Tibial artery (tissue), 4 donors: ENCODE results near the gene SORCS2.

Experiments
- DNase-seq, 2 donors: peaks; one replicate each; pipeline ENCODE4 v3.0.0-alpha.2; 2019
- H3K27ac ChIP-seq, 2 donors: fragments of 200-600 bp; sonication (generic) in 1 of 2; 1 replicate in 1 of 2; 2 replicates in 1 of 2; pipeline ENCODE4 v1.5.1; 2018 to 2019; ENCODE audit warnings: mild to moderate bottlenecking in 1 of 2
- H3K27me3 ChIP-seq, 2 donors: fragments of 200-600 bp; sonication (generic) in 1 of 2; one replicate each; pipeline versions ENCODE4 v1.5.1 to v1.6.0; 2016 to 2019
- H3K36me3 ChIP-seq, 3 donors: fragments of 200-600 bp; sonication (generic) in 2 of 3; one replicate each; pipeline ENCODE4 v1.5.1; 2016 to 2019; ENCODE audit warnings: mild to moderate bottlenecking in 2 of 3
- H3K4me1 ChIP-seq, 4 donors: fragments of 200-600 bp; sonication (generic) in 2 of 4; 1 replicate in 3 of 4; 2 replicates in 1 of 4; pipeline ENCODE4 v1.5.1; 2016 to 2019
- H3K4me3 ChIP-seq, 2 donors: fragments of 200-600 bp; sonication (generic) in 1 of 2; 1 replicate in 1 of 2; 2 replicates in 1 of 2; pipeline ENCODE4 v1.5.1; 2018 to 2019; ENCODE audit warnings: mild to moderate bottlenecking in 2 of 2
- H3K9me3 ChIP-seq, 3 donors: fragments of 200-600 bp; sonication (generic) in 1 of 3; one replicate each; pipeline ENCODE4 v1.5.1; 2016 to 2019
- CTCF ChIP-seq, 2 experiments: fragments of 200-600 bp in 1 of 2; fragments of 450-650 bp in 1 of 2; IDR thresholded peaks; one replicate each; pipeline ENCODE4 v1.5.1; 2017 to 2019; ENCODE audit warnings: antibody characterized with exemption in 2 of 2, mild to moderate bottlenecking in 1 of 2, moderate library complexity in 1 of 2
- intact Hi-C: fragments of 100-400 bp; cut with DNase I; formaldehyde crosslinking; loops from one replicate; pipeline ENCODE4 v1.15.0; 2023; ENCODE audit warnings: low total_unique reads

Gene SORCS2

DNA sequence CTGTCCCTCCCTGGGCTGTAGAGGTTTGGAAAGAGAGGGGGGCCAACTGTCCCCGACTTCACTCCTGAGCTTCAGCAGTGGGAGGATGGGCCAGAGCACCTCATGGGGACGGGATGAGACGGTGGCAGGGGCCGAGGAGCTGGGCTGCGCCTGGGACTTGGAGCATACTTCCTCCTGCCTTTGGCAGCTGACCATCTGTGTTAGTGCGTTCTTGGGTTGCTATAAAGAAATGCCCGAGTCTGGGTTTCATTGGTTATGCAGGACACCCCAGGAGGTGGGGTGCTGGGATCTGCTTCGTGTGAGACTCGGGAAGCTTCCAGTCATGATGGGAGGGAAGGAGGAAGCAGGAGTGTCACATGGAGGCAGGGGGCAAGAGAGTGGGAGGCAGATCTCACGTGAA is 235.0 kb downstream of the SORCS2 start:
- H3K27ac ChIP-seq: no peak overlapping the region
- DNase-seq: peak; percentile 11 to 57
- no peaks in the 10 kb centered on the region for H3K4me1 ChIP-seq
- intact Hi-C loops: no loop called here
- no peak for TF ChIP-seq CTCF (IDR thresholded peaks at IDR 0.05)
- no peak overlapping the region for H3K4me3 ChIP-seq
- H3K36me3 ChIP-seq: no peaks in the 10 kb centered on the region
- H3K9me3 ChIP-seq: no peaks in the 10 kb centered on the region
- H3K27me3 ChIP-seq: no peaks in the 10 kb centered on the region

- Histone ChIP-seq H3K36me3 (no peaks in the 10 kb centered on the region), H3K27ac (no peak overlapping the region), H3K4me3 (no peak overlapping the region), H3K9me3 (no peaks in the 10 kb centered on the region), H3K27me3 (no peaks in the 10 kb centered on the region), H3K4me1 (no peaks in the 10 kb centered on the region)
- TF ChIP-seq CTCF (IDR thresholded peaks at IDR 0.05): no peak
- intact Hi-C loops: no loop called here
- peak; percentile 7 to 52 for DNase-seq
Observed at GRCh38 chr4:7427831-7428260, 235.5 kb downstream of the SORCS2 start.

GRCh38 chr4:7428261-7429068 is 236.1 kb downstream of the SORCS2 start:
- Histone ChIP-seq H3K4me3 (no peak overlapping the region), H3K27me3 (no peaks in the 10 kb centered on the region), H3K9me3 (no peaks in the 10 kb centered on the region), H3K27ac (no peak overlapping the region), H3K4me1 (no peaks in the 10 kb centered on the region), H3K36me3 (no peaks in the 10 kb centered on the region)
- peak; percentile 15 to 40 for DNase-seq
- TF ChIP-seq CTCF (IDR thresholded peaks at IDR 0.05): no peak
- intact Hi-C loops: no loop called here

- TF ChIP-seq CTCF (IDR thresholded peaks at IDR 0.05): no peak
- DNase-seq: peak; percentile 13 to 57
- no peak overlapping the region for H3K4me3 ChIP-seq
- intact Hi-C loops: no loop called here
- H3K9me3 ChIP-seq: no peaks in the 10 kb centered on the region
- H3K36me3 ChIP-seq: no peaks in the 10 kb centered on the region
- H3K4me1 ChIP-seq: no peaks in the 10 kb centered on the region
- no peaks in the 10 kb centered on the region for H3K27me3 ChIP-seq
- no peak overlapping the region for H3K27ac ChIP-seq
Observed at GRCh38 chr4:7429069-7429416, 236.7 kb downstream of the SORCS2 start.

GRCh38 chr4:7429601-7430078 is 237.3 kb downstream of the SORCS2 start:
- no peak overlapping the region for H3K4me3 ChIP-seq
- no peaks in the 10 kb centered on the region for H3K27me3 ChIP-seq
- no peaks in the 10 kb centered on the region for H3K9me3 ChIP-seq
- no peak for TF ChIP-seq CTCF (IDR thresholded peaks at IDR 0.05)
- H3K36me3 ChIP-seq: no peaks in the 10 kb centered on the region
- no peaks in the 10 kb centered on the region for H3K4me1 ChIP-seq
- no peak overlapping the region for H3K27ac ChIP-seq
- DNase-seq: peak; percentile 11 to 54
- intact Hi-C loops: no loop called here
